LHCN-M2 (cell line): Measurements from ENCODE around the gene XAGE1B. TPM values are rescaled to one million over a fixed set of nuclear protein-coding genes. Genes with fewer than 3 reads are reported as not detected.
"Not testable (repeated sequence)": the region's sequence is repeated elsewhere in the genome, so short reads cannot be mapped to it uniquely, and the experiment has no call there.

Source experiments
- DNase-seq: peaks from one replicate; pipeline ENCODE4 v3.0.0-alpha.2; 2012; ENCODE audit warnings: low read depth
- polyA plus RNA-seq: library from polyadenylated mRNA; unstranded; fragments of >200 nt; gene quantifications from one replicate; pipeline ENCODE4 v1.2.1, GENCODE V29; 2012; ENCODE audit warnings: missing spikeins
- total RNA-seq: library from RNA; depleted of rRNA; stranded (reverse); fragments of >200 nt; gene quantifications from 2 replicates; pipeline ENCODE4 v1.2.3, GENCODE V29; 2014; rRNA removed

XAGE1B gene, protein sequence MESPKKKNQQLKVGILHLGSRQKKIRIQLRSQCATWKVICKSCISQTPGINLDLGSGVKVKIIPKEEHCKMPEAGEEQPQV
- not detected in 2 replicates for total RNA-seq
- polyA plus RNA-seq, result not detected

DNA sequence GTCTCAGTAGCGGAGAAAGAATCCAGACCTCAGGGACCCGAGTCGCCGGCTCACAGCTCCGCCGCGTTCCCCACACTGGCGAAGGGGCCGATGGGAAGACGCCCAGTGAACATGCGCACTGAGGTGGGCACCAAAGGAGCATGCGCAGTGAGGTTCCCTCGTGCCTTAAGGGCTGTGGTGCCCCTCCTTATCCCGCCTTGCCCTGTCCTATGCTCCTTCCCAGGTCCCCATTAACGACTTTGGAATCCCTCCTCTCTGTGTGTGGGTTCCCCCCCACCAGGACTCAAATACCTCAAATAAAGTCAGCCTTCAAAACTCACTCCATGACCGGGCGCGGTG, at the start of gene XAGE1B:
XAGE1B (minus strand) TSS at position 77 of the 339 bp plus-strand sequence. CDS start 1,536 bp downstream, outside the sequence.
- not testable (repeated sequence) for DNase-seq

GRCh38 chrX:52563105-52563504, 46.2 kb upstream of the XAGE1B start:
- no peak for DNase-seq

DNA sequence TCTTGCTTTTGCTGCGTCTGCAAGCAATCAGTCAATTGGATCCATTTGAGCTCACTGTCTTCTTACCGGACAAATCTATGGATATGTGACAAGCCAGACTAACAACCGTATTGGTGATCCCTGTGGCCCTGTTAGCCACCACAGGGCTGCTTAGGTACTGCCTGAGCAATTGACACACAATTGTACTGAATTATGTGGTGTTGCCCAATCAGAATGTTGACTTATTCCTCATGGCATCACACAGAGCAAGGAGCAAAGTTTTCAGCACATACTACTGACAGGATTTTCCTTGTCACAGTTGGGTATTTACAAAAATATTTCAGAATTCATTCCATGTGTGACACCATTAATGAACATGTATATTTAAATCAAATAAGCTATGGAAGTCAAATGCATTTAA, 41.3 kb upstream of the XAGE1B start:
- no peak for DNase-seq

DNA sequence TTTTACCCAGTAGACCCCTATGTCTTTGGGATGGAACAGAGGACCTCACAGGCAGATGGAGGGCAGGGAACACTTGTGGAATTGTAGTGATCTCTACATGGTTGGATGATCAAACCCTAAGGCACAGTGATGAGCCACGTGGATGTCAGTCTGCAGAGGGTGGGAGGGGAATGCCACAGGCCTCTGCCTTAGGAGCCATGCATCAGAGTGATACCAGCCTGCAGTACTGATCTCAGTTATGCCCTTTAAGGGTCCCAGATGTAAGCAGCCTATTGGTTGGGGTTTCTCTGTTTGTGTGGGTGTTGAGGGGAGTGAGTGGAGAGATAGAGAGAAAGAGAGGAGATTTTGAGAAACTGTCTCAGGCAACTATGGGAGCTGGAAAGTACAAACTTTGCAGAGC, 39.9 kb upstream of the XAGE1B start:
- no peak for DNase-seq

DNA sequence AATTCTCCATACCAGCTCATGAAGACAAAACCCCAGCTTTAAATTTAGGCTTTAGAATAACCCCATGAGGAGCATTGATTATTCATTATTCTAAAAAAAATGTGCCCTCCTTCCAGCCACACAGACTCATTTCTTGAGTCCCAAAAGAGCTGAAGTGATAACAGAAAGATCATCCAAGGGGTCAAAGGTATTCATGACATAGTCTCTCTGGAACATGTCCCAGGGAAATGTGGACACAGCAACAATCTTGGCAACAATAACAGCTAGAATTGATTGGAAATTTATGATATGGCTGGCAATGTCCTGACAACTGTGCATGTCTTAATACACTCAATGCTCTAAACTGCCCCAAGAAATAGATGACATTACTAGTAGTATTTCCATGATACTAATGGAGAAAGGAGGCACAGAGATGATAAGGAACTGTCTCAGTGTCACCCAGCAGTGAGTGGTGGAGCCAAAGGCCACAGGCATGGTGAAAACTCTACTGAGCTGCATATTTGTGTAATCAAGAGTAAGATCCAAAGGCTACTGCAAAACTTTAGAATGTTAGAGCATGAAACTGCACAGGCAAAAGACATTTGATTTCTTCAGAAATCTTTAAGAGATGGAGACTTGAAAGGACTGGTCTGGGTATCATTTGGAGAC, 37.3 kb upstream of the XAGE1B start:
- no peak for DNase-seq

GRCh38 chrX:52548769-52549168, 31.9 kb upstream of the XAGE1B start:
- DNase-seq, result not testable (repeated sequence)

GRCh38 chrX:52544147-52544840, 27.4 kb upstream of the XAGE1B start:
- no peak for DNase-seq

DNA sequence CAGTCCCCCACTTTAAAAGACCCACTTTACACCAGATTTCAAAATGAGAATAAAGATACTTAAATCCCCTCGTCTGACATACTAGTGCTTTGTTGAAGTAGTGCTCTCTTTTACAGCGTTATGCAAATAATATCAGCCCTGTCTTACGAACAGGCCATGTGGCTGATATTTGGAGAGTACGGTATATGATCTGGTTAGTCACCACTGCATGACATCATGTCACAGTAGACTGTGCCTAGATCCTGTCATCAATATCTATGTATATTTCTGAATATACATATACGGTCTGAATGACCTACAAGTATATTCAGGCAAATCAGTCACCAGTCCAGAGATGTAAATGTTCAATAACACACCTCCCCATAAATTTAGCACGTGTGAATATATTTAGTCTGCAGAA, 25.4 kb upstream of the XAGE1B start:
- DNase-seq, result no peak

- not testable (repeated sequence) for DNase-seq
Measured at GRCh38 chrX:52541051-52541450, 24.2 kb upstream of the XAGE1B start.

GRCh38 chrX:52516110-52516986, 515 bp downstream of the XAGE1B start:
- not testable (repeated sequence) for DNase-seq

GRCh38 chrX:52511126-52511525, 5.7 kb downstream of the XAGE1B start:
- DNase-seq, result not testable (repeated sequence)

DNA sequence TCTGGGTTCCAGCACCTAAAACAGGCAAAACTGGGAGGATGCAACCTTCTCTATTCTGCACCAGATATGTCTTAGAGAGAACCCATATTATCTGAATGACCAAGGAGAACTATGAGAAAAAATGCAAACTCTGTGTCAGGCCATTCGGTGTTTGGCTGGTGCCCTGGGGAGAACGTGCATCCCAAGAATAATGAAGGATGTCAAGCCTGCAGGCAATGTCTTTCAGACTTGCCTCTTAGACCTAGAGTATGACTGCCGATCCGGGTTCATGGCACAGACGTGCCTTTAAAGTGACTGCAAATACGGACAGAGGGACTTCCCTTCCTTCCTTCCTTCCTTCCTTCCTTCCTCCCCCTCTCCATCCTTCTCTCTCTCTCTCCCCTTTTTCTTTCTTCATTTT, 6.9 kb downstream of the XAGE1B start:
- DNase-seq, result no peak

- DNase-seq, result no peak
Measured at GRCh38 chrX:52507331-52507730, 9.5 kb downstream of the XAGE1B start.

DNA sequence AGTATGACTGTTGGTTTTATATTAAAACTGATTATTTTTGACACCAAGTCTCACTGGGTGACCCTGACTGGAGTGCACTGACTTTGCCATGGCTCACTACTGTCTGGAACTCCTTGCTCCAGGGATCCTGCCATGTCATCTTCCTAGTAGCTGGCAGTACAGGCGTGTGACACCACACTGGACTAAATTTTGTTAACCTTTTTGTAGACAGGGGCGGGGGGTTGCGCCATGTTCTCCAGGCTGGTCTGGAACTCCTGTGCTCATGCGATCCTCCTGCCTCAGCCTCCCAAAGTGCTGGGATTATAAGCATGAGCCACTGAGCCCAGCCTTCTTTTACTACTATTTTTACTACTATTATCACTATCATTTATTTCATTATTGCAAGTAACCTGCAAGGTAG, 12.3 kb downstream of the XAGE1B start:
- no peak for DNase-seq

DNA sequence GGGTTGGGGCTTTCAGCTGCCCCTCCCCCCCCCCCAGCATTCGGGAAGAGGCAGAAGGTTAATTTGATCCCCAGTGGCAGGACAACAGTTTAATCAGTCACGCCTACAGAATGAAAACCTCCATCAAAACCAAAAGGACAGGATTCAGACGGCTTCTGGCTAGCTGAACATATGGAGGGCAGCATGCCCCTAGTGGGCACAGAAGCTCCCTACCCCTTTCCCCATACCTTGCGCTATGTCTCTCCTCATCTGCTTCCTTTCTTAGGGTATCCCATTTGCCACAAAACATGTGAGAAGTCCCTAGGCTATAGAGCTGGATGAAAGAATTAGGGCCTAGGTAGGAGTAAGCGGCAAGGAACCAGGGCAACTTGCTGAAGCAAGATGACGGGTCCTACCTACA, 15.5 kb downstream of the XAGE1B start:
- not testable (repeated sequence) for DNase-seq

DNA sequence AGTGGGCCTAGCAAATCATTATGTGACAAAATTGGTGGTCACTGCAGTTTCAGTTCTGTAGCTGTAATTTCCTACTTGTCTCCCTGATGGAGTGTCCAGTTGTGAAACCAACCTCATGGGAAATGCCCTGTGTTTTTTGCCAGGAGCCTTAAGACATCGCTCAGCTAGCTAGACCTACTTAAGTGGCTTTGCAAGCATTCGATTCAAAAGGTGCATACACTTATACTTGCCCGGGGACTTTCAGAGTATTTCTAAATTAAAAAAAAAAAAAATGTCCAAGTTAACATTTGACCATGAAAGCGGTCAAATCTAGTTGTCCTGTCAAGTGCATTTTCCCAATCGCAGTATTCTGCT, 20.5 kb downstream of the XAGE1B start:
- not testable (repeated sequence) for DNase-seq

GRCh38 chrX:52495545-52496418, 21.1 kb downstream of the XAGE1B start, which contains the start of gene XAGE1A:
XAGE1A (plus strand) TSS chrX:52495808; CDS start chrX:52497362, 1,554 bp downstream.
- not testable (repeated sequence) for DNase-seq

DNA sequence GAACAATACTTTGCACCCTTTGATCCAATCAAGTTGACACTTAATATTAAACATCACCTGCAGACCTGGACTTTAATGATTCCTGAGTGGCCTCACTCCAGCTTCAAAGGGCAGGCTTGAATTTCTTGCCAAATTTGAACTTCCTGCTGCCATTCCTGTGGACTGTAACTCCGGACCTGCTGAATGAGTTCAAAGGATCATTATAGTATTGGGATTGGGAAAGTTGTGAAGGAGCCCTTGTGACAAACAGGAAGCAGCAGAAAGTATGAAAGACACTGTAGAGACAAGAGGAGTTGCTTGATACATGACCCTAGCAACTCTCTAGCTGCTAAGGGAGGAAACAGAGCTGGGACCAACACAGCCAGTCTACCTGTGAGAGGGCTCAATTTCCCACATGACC, 45.6 kb downstream of the XAGE1B start:
- DNase-seq, result not testable (repeated sequence)
